ENCODE measurements around the gene SLC51A. TPM values are rescaled to one million over a fixed set of nuclear protein-coding genes. Genes with fewer than 3 reads are reported as not detected.

The SLC51A gene
- total and polyA plus RNA-seq, 9 of the 15 experiments (the other 6 are each of a cell fraction or from before 2014, with no cell fraction given), result 0.35 to 0.38 TPM; not detected in 7

- peak; percentile 69; the same call in 1 of the 2 replicates for TF ChIP-seq MGA (IDR thresholded peaks at IDR 0.05)
- TF ChIP-seq HMGN3 (IDR thresholded peaks at IDR 0.05; ENCODE audit: borderline replicate concordance, extremely low read depth, insufficient read length, low read depth, low read length), result no peak
- TF ChIP-seq RUNX1 (IDR thresholded peaks at IDR 0.05; ENCODE audit: low read depth), result no peak
- TF ChIP-seq REST (IDR thresholded peaks at IDR 0.05; ENCODE audit: borderline replicate concordance), result peak; percentile 17; the same call in 1 of the 2 replicates
- TF ChIP-seq REST (CRISPR knock-in tag; IDR thresholded peaks at IDR 0.05; ENCODE audit: low read depth), result no peak
- TF ChIP-seq ESRRA (IDR thresholded peaks at IDR 0.05; ENCODE audit: borderline replicate concordance, low read depth), result no peak
These were observed 36.7 kb upstream of the SLC51A start (continued) for GRCh38 chr3:196179380-196180308.

All from K562 (cell line).